Fibroblast of lung (primary cell): Measurements from ENCODE around the gene FNDC10.
"Not testable (repeated sequence)": the region's sequence is repeated elsewhere in the genome, so short reads cannot be mapped to it uniquely, and the experiment has no call there.

Source experiments
- CTCF ChIP-seq, 2 donors: IDR thresholded peaks in 1 of 2; conservative IDR thresholded peaks in 1 of 2; 1 replicate in 1 of 2; 2 replicates in 1 of 2; pipeline ENCODE4 v1.5.1; 2011 to 2012; ENCODE audit warnings: low read length in 2 of 2, control low read depth in 1 of 2, inconsistent platforms in 1 of 2, low read depth in 1 of 2, mild to moderate bottlenecking in 1 of 2
- EZH2 ChIP-seq: IDR thresholded peaks from 2 replicates; pipeline ENCODE4 v1.5.1; 2012; ENCODE audit warnings: low read length, control low read depth, mild to moderate bottlenecking; ENCODE audit errors: missing control alignments

- TF ChIP-seq CTCF (conservative IDR thresholded peaks at IDR 0.05 in 1 of 2, IDR thresholded peaks at IDR 0.05 in 1 of 2; ENCODE audit: low read depth in 1 of 2, low read length in 2 of 2); EZH2: not testable (repeated sequence)
These were observed 41.0 kb upstream of the FNDC10 start for GRCh38 chr1:1640711-1641461.
